ENCODE results near the gene SDS.

The SDS gene

GRCh38 chr12:113347107-113347506, 56.6 kb downstream of the SDS start:
- DNase-seq (ENCODE audit: low read depth), result no peak

GRCh38 chr12:113346353-113346752, 57.3 kb downstream of the SDS start:
- no peak for DNase-seq (ENCODE audit: low read depth)

- DNase-seq (ENCODE audit: low read depth), result no peak
Measured at GRCh38 chr12:113345318-113345717, 58.4 kb downstream of the SDS start.
